Epidermal melanocyte (primary cell): ENCODE data around the gene ABHD18.
"Not testable (repeated sequence)": the region's sequence is repeated elsewhere in the genome, so short reads cannot be mapped to it uniquely, and the experiment has no call there.

ENCODE experiments used
- DNase-seq: peaks from one replicate; pipeline ENCODE4 v3.0.0; 2011; ENCODE audit warnings: low spot score; ENCODE audit not compliant: insufficient read length

Gene ABHD18

GRCh38 chr4:128061566-128062536, 96.6 kb downstream of the ABHD18 start:
- DNase-seq: no peak

GRCh38 chr4:128066453-128066820, 101.2 kb downstream of the ABHD18 start:
- not testable (repeated sequence) for DNase-seq

- DNase-seq: no peak
These were observed 103.7 kb downstream of the ABHD18 start for GRCh38 chr4:128068918-128069317.

GRCh38 chr4:128076464-128076863, 111.3 kb downstream of the ABHD18 start:
- DNase-seq: no peak
